GM18508 (cell line): ENCODE results near the gene CDH4.

Source experiments
- ATAC-seq: cut with Tn5 transposase; IDR thresholded peaks from one replicate; pipeline ENCODE4 v1.9.1; 2021; ENCODE audit warnings: moderate number of reproducible peaks; ENCODE audit not compliant: insufficient read depth, unreplicated experiment

Gene CDH4

DNA sequence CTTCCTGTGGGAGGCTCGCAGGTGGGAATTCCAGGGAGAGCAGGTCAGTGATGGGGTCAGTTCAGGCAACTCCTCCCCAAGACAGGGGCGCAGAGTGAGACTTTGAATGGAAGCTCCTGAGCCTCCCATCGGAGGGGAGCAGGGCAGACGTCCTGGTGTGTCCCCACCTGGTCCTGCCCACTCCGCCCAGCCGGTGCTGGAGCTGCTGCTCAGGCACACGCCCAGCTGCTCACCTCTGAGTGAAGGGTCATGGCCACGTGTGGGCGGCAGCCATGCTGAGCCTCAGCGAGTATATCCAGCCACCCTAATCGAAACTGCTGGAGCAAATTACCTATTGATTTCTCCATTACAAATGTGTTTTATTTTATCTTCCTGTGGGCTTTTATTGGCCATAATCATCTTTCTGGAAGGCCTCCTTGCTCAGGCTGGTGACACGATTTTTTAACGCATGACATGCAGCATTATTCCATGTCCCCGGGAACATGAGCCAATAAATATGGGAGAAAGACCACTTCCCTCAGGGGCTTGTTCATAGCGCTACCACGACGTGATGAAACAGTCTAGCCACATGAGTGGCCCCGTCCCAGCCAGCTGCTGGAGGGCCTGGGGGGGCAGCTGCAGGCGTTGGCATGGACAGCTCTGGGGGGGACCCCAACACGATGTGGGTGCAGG, 665.5 kb downstream of the CDH4 start:
- no peak for ATAC-seq

DNA sequence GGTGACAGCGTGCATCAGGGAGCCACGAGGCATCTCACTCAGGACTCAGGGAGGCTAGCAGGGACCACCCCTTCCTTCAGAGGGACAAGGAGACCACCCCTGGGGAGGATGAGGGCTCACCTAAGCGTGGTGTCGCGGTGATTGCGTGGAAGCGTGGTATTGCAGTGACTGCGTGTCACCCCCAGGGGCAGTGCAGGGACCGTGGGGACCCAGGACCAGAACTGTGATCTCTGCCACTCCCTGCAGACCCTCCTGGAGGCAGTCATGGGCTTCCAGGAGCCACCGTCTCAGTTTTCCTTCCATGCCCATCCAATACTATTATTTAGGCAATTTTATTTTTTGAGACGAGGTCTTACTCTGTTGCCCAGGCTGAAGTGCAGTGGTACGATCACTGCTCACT, 666.5 kb downstream of the CDH4 start:
- ATAC-seq, result no peak

DNA sequence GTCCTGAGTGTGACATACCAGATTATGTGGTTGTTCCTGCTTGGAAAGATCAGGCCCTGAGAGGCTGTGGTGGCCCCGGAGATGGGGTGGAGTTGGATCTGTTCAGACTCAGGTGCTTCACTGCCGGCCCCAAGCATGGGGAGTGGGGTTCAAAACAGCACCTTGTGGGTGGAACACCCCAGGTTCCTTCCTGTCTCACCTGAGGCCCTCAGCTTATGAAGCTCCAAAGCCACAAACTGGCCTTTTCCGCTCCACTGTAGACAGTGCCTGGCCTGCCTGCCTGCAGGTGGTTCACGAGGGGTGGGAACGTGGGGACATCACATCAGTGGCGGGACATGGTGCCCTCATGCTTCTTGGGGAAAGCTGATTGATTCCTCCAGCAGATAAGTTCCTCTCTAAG, 667.2 kb downstream of the CDH4 start:
- no peak for ATAC-seq

DNA sequence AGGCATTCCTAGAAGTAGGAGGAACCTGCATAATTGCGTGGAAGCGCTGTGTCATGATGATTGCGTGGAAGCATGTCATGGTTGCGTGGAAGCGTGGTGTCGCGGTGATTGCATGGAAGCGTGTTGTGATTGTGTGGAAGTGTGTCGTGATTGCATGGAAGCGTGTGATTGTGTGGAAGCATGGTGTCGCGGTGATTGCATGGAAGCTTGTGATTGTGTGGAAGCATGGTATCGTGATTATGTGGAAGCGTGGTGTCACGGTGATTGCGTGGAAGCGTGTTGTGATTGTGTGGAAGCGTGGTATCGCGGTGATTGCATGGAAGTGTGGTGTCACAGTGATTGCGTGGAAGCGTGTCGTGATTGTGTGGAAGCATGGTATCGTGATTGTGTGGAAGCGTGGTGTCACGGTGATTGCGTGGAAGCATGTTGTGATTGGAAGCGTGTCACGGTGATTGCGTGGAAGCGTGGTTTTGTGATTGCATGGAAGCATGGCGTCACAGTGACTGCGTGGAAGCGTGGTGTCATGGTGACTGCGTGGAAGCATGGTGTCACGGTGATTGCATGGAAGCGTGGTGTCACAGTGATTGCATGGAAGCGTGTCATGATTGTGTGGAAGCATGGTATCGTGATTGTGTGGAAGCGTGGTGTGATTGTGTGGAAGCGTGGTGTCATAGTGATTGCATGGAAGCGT, 667.8 kb downstream of the CDH4 start:
- ATAC-seq, result no peak

DNA sequence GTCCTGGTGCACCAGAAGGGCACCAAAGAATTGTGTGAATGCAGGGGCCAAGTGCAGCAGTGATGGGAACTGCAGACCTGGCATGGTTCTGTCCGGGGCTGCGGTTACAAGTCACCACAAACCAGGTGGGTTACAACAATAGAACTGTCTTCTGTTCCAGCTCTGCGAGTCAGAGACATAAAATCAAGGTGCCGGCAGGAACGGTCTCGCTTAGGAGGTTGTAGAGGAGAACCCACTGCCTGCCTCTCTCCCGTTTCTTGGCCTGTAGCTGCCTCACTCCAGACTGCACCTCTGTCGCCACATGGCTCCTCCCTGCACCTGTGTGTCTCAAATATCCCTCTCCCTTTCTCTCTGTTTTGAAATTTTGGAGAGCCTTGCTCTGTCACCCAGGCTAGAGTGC, 670.4 kb downstream of the CDH4 start:
- ATAC-seq, result no peak

DNA sequence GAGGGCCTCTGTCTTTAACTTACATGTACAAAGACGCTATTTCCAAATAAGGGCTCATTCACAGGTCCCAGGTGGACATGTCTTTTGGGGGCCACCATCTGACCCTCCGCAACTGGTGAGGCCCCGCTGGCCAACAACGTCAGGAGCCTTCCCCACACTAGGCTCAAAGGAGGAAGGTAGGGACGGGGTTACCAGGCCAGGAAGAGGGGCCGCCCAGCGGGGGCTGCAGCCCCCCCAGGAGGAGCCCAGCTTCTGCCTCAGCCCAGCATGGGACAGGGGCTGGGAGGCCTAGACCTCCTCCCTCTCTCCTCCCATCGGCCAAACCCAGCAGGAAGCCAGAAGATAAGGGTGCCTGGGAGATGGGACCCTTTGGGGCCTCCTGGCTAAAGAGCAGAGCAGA, 670.9 kb downstream of the CDH4 start:
- ATAC-seq, result no peak

DNA sequence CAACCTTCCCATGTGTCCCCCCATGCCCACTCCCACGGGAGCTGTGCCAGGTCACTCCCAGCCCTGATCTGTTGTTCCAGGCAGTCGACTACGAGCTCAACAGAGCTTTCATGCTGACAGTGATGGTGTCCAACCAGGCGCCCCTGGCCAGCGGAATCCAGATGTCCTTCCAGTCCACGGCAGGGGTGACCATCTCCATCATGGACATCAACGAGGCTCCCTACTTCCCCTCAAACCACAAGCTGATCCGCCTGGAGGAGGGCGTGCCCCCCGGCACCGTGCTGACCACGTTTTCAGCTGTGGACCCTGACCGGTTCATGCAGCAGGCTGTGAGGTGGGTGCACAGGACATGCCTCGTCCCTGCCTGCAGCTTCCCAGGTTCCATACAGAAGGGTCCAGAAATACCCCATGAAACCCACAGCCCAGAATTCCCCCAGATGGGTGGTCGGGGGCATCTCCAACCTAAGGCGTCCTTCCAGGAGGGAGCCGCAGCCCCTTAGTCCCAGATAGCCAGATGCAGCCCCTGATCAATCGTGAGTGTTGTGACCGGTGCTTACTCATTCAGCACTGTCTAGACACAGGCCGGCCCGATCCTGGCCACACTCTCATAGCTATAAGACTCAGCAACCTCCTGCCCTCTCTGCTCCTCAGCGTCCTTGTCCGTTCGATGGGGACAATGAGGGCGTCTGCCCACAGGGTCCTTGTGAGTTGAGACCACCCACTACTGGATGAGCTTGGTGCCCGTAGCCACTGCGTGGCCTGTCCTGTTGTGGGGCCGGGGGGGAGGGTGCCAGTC, 671.5 kb downstream of the CDH4 start:
- ATAC-seq, result no peak

DNA sequence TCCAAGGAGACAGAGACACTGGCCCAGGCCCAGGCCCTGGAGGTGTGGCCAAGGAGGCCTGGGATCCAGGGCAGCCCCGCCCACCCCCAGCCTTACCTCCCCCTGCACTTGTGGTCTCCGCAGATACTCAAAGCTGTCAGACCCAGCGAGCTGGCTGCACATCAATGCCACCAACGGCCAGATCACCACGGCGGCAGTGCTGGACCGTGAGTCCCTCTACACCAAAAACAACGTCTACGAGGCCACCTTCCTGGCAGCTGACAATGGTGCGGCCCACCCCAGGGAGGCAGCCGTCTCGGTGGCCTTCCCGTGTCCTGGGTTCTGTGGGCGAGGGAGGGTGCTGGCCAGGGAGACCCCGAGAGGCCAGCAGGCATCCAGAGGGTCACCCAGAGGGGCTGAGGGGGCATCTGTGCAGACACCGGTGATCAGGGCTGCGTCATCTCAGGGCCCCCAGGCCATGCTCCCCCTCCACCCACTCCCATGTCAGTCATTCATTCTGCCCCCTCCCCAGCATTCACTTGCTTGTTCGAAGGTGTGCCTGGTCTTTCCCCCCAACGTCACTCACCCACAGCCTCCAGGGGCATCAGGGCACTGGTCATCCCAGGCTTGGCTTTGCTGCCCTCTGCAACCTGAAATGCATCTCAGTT, 672.3 kb downstream of the CDH4 start:
- no peak for ATAC-seq

DNA sequence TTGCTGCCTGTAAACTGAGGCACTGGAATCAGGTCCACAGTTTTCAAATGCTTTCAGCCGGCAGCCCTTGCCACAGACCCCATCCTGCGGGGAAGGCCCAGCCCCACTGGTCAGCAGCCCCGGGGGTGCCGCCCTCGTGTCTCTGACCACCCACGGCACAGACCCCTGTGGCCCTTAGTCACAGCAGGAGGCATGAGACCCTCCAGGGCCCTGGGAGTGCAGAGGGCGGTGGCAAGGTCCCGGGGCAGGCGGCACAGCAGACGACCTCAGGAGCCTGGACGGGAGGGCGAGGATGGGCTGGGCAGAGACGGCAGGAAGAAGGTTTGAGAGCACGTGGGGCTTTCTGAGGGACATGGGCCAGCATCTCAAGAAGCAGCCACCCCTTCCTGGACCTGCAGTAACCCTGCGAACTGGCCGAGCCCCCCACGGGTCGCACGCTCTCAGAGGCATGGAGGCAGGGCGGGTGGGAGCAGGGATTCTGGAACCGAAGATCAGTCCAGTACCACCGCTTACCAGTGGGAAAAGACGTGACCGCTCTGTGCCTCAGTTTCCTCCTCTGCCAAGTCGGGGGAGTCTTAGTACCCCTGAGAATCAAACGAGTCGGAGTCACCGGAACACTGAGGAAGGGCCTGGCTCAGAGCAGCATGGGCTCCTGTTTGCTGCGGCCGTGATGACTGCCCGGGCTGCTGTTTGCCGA, 672.9 kb downstream of the CDH4 start:
- ATAC-seq, result no peak

DNA sequence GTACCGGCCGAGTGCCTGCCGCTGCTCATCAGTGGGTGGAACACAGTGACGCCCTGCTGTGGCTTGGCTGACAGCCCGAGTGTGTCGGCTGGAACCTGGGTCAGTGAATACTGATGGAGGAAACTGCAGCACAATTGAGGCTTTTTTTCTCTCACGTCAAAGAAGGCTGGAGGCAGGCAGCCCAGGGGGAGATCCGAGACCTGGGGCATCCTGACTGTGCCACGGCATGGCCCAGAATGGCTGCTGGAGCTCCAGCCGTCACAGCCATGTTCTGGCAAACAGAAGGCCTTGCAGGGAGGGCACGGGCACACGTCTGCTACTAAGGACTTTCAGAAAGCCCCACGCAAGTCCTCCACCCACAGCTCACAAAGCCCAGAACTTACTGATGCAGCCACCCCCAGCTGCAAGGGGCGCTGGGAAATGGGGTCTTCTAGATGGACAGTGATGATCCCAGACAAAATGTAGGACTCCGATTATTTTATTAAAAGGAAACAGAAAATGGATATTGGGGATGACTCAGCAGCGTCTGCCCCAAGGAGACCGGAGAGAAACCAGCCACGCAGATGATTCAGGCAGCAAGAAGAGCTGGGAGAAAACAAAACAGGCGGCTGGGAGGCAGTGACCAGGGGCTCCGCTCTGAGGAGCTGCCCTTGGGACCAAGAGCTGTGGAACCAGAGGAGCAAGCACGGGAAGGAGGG, 673.6 kb downstream of the CDH4 start:
- ATAC-seq, result no peak

DNA sequence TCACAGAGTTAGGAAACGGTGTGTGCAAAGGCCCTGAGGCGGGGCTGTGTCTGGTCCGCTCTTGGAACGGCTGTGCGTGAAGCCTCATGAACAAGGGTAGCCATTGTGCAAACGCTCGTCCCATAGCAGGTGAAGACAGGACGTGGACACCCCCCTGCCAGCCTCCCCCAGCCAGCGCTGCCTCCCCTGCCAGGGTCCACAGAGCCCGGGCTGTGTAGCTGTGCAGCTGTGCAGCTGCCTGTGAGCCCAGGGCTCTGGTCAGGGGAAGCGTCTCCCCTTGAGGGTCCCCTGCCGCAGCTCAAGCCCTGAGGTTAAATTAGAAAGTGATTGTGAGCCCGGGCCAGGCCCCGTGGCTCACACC, 674.2 kb downstream of the CDH4 start:
- no peak for ATAC-seq

DNA sequence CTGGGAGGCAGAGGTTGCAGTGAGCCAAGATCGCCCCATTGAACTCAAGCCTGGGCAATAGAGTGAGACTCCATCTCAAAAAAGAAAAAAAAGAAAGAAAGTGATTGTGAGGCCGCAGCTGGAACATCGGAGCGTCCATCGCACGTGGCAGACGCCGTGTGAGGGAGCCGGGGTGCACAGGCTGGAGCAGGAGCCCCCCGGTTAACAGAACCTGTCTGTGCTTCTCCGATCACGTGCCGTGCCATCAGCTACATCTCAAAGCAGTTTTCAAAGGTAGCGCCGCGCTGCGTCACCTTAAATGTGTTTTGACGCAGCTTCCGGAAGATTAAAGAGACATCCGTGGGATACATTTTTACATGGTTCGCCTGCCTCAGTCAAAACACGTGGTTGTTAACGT, 674.7 kb downstream of the CDH4 start:
- no peak for ATAC-seq

DNA sequence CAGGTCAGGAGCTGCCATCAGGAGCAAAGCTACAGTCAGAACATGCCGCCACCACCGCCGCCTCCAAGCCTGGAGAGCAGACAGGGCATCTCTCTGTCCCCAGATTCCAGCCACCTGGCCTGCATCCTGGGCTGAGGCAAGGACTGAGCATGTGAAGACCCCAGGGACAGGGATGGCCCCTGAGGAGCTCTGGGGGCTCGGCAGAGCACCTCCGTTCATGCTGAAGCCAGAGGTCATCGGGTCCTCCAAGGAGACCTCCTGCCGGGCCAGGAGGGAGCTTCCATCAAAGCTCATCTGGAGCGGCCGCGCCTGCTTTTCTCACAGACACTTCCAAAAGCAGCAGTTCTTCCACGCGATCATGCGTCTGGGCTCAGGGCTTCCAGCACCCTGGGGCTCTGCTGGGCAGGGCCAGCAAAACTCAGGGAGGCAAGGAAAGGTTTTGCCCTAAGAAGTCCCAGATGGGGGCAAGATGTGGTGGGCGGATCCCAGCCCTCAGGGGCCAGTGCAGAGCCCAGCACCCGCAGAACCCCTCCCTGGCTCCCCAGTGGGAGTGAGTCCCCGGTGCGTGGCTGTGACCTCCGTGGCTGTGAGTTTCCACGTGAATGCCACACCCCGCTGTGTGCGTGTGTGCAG, 675.2 kb downstream of the CDH4 start:
- ATAC-seq, result no peak

DNA sequence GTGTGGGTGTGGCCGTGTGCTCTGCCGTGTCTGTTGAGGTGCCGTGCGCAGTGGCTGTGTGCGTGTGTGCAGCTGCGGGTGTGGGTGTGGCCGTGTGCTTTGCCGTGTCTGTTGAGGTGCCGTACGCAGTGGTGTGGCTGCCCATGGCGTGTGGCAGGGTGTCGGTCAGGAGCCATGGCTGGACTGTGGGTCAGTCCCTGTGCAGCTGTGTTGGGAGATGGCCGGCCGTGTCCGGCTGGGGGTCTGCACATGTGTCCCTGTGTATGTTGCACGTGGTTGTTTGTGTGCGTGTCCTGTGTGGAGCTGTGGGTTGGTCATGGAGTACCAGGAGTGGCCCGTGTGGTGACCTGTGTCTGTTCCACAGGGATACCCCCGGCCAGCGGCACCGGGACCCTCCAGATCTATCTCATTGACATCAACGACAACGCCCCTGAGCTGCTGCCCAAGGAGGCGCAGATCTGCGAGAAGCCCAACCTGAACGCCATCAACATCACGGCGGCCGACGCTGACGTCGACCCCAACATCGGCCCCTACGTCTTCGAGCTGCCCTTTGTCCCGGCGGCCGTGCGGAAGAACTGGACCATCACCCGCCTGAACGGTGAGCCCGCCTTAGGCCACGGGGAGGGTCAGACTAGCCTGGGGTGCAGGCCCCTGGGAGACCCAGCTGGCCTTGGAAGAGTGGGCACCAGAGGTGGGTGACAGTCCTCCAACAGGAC, 675.9 kb downstream of the CDH4 start:
- no peak for ATAC-seq

DNA sequence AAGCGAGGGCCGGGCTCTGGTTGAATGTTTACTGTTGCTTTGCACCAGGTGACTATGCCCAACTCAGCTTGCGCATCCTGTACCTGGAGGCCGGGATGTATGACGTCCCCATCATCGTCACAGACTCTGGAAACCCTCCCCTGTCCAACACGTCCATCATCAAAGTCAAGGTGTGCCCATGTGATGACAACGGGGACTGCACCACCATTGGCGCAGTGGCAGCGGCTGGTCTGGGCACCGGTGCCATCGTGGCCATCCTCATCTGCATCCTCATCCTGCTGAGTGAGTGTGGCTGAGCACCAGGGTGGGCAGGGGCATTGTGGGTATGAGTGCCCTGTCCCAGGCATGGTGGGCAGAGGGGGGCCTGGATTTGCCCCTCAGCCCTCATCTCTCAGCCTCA, 677.5 kb downstream of the CDH4 start:
- ATAC-seq, result no peak

DNA sequence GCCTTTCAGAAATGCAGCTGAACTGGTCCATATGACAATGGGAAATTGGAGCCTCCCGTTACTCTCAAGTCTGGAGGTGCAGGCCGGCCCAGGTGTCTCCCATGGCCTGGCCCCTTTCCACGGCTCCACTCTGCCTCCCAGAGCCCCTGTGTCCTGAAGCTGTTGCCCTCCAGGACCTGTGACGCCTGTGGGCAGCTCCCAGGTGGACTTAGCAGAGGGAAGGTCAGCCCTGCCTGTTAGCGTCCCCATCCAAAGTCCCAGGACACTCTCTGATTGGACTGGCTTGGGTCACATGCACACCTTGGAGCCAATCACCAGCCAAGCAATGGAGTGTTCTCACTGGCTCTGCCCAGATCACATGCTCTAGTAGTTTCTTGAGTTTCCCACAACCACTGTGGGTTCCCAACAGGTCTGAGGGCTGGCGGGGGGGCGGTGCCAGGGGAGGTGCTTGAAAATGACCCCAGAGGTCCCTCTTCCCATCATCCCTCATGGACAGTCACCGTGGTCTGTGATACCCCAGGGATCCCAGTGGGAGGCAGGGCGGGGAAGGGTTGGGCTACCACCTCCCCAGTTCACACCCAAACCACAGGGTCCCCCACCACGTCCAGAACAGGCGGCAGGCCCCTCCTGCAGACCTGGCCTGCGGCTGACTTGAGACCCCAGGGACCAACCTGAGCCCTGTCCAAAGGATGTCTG, 678.1 kb downstream of the CDH4 start:
- ATAC-seq, result no peak

DNA sequence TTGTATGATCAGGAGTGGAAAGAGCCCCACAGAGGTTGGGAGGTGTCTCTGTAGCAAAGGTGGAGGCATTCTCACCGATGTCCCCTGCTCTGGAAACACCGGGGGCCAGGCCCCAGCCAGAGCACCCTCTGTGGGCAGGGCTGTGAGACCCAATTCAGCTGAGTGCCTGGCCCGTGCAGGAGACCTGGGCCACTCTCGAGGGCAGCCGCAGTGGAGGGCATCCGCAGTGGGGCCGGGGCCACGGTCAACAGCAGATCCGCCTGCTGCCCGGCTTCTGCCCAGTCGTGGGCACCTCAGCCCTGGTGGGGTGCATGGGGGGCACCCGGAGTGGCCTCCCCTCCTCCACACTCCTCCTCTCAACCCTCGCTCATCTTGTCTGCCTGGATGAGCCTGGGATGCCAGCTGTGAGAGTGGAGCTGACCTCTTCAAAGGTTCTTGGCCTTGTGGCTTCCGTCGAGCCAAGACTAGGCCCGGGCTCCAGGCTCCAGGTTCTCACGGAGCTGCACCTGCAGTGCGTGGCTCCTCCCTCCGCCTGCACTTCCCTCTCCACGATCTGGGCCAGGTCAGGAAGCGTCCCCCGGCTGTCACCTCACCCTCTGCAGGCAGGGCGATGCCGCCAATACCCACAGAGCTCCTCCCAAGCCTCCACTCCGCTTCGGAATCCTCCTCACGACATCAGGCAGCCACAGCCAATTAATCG, 678.9 kb downstream of the CDH4 start:
- no peak for ATAC-seq
